ENCODE data around the gene SLC27A1. TPM values are rescaled to one million over a fixed set of nuclear protein-coding genes. Genes with fewer than 3 reads are reported as not detected.

SLC27A1 gene
- total and polyA plus RNA-seq, 2 experiments from 2014 or later, result 3.5 to 11.6 TPM

GRCh38 chr19:17542042-17542441 is 71.7 kb downstream of the SLC27A1 start:
- peaks cover 22% of the 10 kb centered on the region for H3K27me3 Mint-ChIP-seq (ENCODE audit: insufficient read depth, low read depth, poor library complexity)
- Histone ChIP-seq H4K20me1 (replicated peaks; ENCODE audit: insufficient read depth) (no peaks in the 10 kb centered on the region; the same call in 1 of the 2 replicates), H3K36me3 (ENCODE audit: insufficient read depth) (no peaks in the 10 kb centered on the region), H3F3A (replicated peaks; ENCODE audit: low read depth) (0 out of 2 replicates have a peak, but pooled peaks cover 3% of the 10 kb centered on the region), H3K9me2 (ENCODE audit: insufficient read depth) (no peaks in the 10 kb centered on the region), H3K27me3 (ENCODE audit: insufficient read depth) (peaks cover 18% of the 10 kb centered on the region; the same call in 1 of the 2 replicates), H2AFZ (no peak overlapping the region), H3K4me3 (no peak overlapping the region), H3K4me1 (ENCODE audit: insufficient read depth) (no peaks in the 10 kb centered on the region; the same call in 1 of the 2 replicates), H3K79me2 (replicated peaks; ENCODE audit: insufficient read depth) (no peaks in the 10 kb centered on the region), H3K4me2 (no peak overlapping the region), H3K27ac (ENCODE audit: low read depth) (no peak overlapping the region)
- peaks cover 6% of the 10 kb centered on the region; the same call in 1 of the 3 replicates for H3K4me1 Mint-ChIP-seq
- DNase-seq (ENCODE audit: low spot score) (no peak), ATAC-seq (no peak)
- H3K27ac Mint-ChIP-seq, result no peak overlapping the region
- no peak overlapping the region; the same call in 2 of the 3 replicates for H3K4me3 Mint-ChIP-seq
- no peaks in the 10 kb centered on the region; the same call in 2 of the 3 replicates for H3K36me3 Mint-ChIP-seq (ENCODE audit: low read depth)
- H3K9me3 Mint-ChIP-seq, result no peaks in the 10 kb centered on the region; the same call in 2 of the 3 replicates
- TF ChIP-seq ZNF114 (CRISPR knock-in tag; IDR thresholded peaks at IDR 0.05), result no peak
- no peak for TF ChIP-seq ZNF331 (CRISPR knock-in tag; IDR thresholded peaks at IDR 0.05; ENCODE audit: low read depth)
- no peak for TF ChIP-seq EZH2 (IDR thresholded peaks at IDR 0.05; ENCODE audit: low read depth, unreplicated experiment)
- TF ChIP-seq STAT1 (IDR thresholded peaks at IDR 0.05; ENCODE audit: unreplicated experiment), result no peak
- no peak for TF ChIP-seq CREB1 (CRISPR knock-in tag; IDR thresholded peaks at IDR 0.05; ENCODE audit: low read depth)
- no peak for TF ChIP-seq JUNB (IDR thresholded peaks at IDR 0.05; ENCODE audit: unreplicated experiment)

DNA sequence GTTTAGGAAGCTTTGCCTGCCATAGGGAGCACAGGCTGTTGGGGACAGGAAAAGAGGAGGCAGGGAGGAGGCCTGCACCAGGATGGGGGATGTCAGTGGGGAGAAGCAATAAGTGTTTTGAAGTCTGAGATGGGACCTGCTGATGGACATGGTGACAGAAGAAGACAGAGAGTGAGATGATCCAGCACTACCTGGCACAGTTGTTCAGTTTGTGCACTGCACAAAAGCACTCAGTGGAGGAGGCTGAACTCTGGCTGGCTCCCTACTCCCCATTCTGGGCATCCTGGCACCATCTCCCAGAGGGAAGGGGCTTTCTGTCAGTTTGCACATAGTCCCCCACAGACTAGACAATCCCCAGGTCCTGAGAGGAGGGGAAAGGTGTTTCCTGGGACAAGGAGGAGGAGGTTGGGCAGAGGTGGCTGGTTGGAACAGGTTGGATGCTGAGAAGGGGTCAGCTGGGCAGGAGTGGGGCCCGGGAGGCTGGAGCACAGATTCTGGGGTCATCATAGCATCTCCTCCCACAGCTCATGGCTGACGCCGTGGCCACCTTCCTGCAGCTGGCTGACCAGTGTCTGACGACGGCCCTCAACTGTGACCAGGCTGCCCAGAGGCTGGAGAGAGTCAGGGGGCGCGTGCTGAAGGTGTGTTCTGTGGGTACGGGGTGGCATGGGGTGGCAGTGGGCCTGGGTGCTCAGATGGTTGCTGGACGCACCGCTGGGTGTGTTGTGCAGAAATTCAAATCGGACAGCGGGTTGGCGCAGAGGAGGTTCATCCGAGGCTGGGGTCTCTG is 72.7 kb downstream of the SLC27A1 start:
- no peaks in the 10 kb centered on the region; the same call in 1 of the 2 replicates for H3K4me1 ChIP-seq (ENCODE audit: insufficient read depth)
- no peaks in the 10 kb centered on the region; the same call in 1 of the 2 replicates for H4K20me1 ChIP-seq (replicated peaks; ENCODE audit: insufficient read depth)
- H3K4me3 ChIP-seq, result no peak overlapping the region
- Mint-ChIP-seq H3K4me1 (peaks cover 6% of the 10 kb centered on the region; the same call in 1 of the 3 replicates), H3K9me3 (no peaks in the 10 kb centered on the region; the same call in 2 of the 3 replicates), H3K4me3 (no peak overlapping the region), H3K36me3 (ENCODE audit: low read depth) (no peaks in the 10 kb centered on the region; the same call in 2 of the 3 replicates), H3K27ac (no peak overlapping the region), H3K27me3 (ENCODE audit: insufficient read depth, low read depth, poor library complexity) (peaks cover 22% of the 10 kb centered on the region)
- ATAC-seq (no peak), DNase-seq (ENCODE audit: low spot score) (no peak)
- no peaks in the 10 kb centered on the region for H3K9me2 ChIP-seq (ENCODE audit: insufficient read depth)
- H3K36me3 ChIP-seq (ENCODE audit: insufficient read depth), result no peaks in the 10 kb centered on the region
- no peak overlapping the region for H3K4me2 ChIP-seq
- 0 out of 2 replicates have a peak, but pooled peaks cover 3% of the 10 kb centered on the region for H3F3A ChIP-seq (replicated peaks; ENCODE audit: low read depth)
- TF ChIP-seq NANOG (IDR thresholded peaks at IDR 0.05; ENCODE audit: borderline replicate concordance) (no peak), EZH2phosphoT487 (IDR thresholded peaks at IDR 0.05; ENCODE audit: unreplicated experiment) (no peak), CREB1 (CRISPR knock-in tag; IDR thresholded peaks at IDR 0.05; ENCODE audit: low read depth) (no peak), ZNF114 (CRISPR knock-in tag; IDR thresholded peaks at IDR 0.05) (no peak)
- no peak overlapping the region for H3K27ac ChIP-seq (ENCODE audit: low read depth)
- no peaks in the 10 kb centered on the region for H3K79me2 ChIP-seq (replicated peaks; ENCODE audit: insufficient read depth)
- no peak overlapping the region for H2AFZ ChIP-seq
- peaks cover 10% of the 10 kb centered on the region; the same call in 1 of the 2 replicates for H3K27me3 ChIP-seq (ENCODE audit: insufficient read depth)

- Histone ChIP-seq H3K79me2 (replicated peaks; ENCODE audit: insufficient read depth) (no peaks in the 10 kb centered on the region), H4K20me1 (replicated peaks; ENCODE audit: insufficient read depth) (no peaks in the 10 kb centered on the region), H2AFZ (no peak overlapping the region), H3K27me3 (ENCODE audit: insufficient read depth) (no peaks in the 10 kb centered on the region; the same call in 1 of the 2 replicates), H3K4me1 (ENCODE audit: insufficient read depth) (no peaks in the 10 kb centered on the region), H3F3A (replicated peaks; ENCODE audit: low read depth) (0 out of 2 replicates have a peak, but pooled peaks cover 3% of the 10 kb centered on the region), H3K27ac (ENCODE audit: low read depth) (no peak overlapping the region), H3K4me3 (no peak overlapping the region), H3K4me2 (no peak overlapping the region), H3K9me2 (ENCODE audit: insufficient read depth) (no peaks in the 10 kb centered on the region), H3K36me3 (ENCODE audit: insufficient read depth) (no peaks in the 10 kb centered on the region)
- Mint-ChIP-seq H3K4me3 (no peak overlapping the region), H3K27ac (no peak overlapping the region), H3K4me1 (no peaks in the 10 kb centered on the region), H3K9me3 (peaks cover under 1% of the 10 kb centered on the region; the same call in 2 of the 3 replicates), H3K36me3 (ENCODE audit: low read depth) (peaks cover under 1% of the 10 kb centered on the region; the same call in 1 of the 3 replicates), H3K27me3 (ENCODE audit: insufficient read depth, low read depth, poor library complexity) (peaks cover 18% of the 10 kb centered on the region)
- no peak for DNase-seq (ENCODE audit: low spot score)
- no peak for ATAC-seq
- TF ChIP-seq REST (IDR thresholded peaks at IDR 0.05; ENCODE audit: unreplicated experiment) (no peak), EZH2phosphoT487 (IDR thresholded peaks at IDR 0.05; ENCODE audit: unreplicated experiment) (no peak), CREB1 (CRISPR knock-in tag; IDR thresholded peaks at IDR 0.05; ENCODE audit: low read depth) (no peak), STAT1 (IDR thresholded peaks at IDR 0.05; ENCODE audit: unreplicated experiment) (no peak), ZNF331 (CRISPR knock-in tag; IDR thresholded peaks at IDR 0.05; ENCODE audit: low read depth) (no peak), ETS1 (IDR thresholded peaks at IDR 0.05) (no peak), ZNF114 (CRISPR knock-in tag; IDR thresholded peaks at IDR 0.05) (no peak), POLR2AphosphoS5 (IDR thresholded peaks at IDR 0.05; ENCODE audit: low read depth) (no peak)
These were observed 73.7 kb downstream of the SLC27A1 start for GRCh38 chr19:17543986-17544385.
